Activated T-helper 2 cell treated with anti-CD3 and anti-CD28 coated beads, Interferon-gamma antibody, Interleukin-2, Interleukin-4, amounts not matched to agents 10 μg/mL and 5 μg/mL and 100 μg/mL, durations not matched to agents 14 hours and 24 hours and 36 hours (primary cell): Measurements from ENCODE around the gene DIAPH1. TPM values are rescaled to one million over a fixed set of nuclear protein-coding genes. Genes with fewer than 3 reads are reported as not detected.
A peak's percentile ranks its signal among the peaks of the same experiment; 100 is the strongest.

Source experiments
- DNase-seq: peaks from one replicate; pipeline ENCODE4 v3.0.0; 2021; ENCODE audit warnings: low spot score
- H3K27ac Mint-ChIP-seq: one replicate; pipeline ENCODE4 v1.8.0; 2021; ENCODE audit warnings: mixed read lengths
- H3K27me3 Mint-ChIP-seq: one replicate; pipeline ENCODE4 v1.8.0; 2021; ENCODE audit warnings: low read depth, mixed read lengths
- H3K36me3 Mint-ChIP-seq: one replicate; pipeline ENCODE4 v1.8.0; 2021; ENCODE audit warnings: low read depth, mixed read lengths
- H3K4me1 Mint-ChIP-seq: one replicate; pipeline ENCODE4 v1.8.0; 2021; ENCODE audit warnings: low read depth, mixed read lengths
- H3K4me3 Mint-ChIP-seq: one replicate; pipeline ENCODE4 v1.8.0; 2021; ENCODE audit warnings: low read depth, mild to moderate bottlenecking, moderate library complexity, mixed read lengths
- H3K9me3 Mint-ChIP-seq: one replicate; pipeline ENCODE4 v1.8.0; 2021; ENCODE audit warnings: mixed read lengths
- intact Hi-C: fragments of 100-400 bp; cut with micrococcal nuclease; formaldehyde crosslinking; loops from one replicate; pipeline ENCODE4 v1.15.1; 2023
- total RNA-seq: library from RNA; stranded (reverse); gene quantifications from 2 replicates; pipeline ENCODE4 v1.2.3, GENCODE V29; 2022

DIAPH1 gene
- total RNA-seq, 1 donor from 2014 or later = 228 TPM

DNA sequence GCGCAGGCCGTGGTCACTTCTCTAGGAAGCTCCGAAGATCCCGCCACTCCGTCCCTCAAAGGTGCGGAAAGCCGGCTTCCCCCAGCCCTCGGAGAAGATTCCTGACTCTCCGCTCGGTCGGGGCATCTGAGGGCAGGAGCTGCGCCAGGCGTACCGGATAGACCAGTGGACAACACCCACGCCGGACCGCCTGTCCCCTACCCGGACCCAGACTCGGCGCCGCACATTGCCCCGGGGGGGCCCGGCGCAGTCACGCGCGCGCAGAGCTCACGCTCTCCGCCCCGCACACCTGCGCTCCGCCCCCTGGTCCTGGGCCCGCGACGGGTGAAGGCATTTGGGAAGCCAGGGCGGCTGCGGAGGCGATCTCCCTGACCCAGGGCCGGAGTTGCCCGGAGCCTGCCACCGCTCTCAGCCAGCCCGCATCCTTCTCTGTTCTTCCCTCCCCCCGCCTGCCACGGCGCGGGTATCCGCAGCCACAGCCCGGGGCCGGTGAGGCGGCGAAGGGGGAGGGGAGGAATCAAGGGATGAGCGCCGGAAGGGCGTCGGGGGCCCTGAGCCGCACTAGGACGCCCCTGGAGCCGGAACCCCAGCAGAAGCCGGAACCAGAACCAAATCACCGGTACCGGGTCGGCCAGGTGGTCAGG is 18.4 kb upstream of the DIAPH1 start:
- peak; percentile 53 for DNase-seq
- peaks cover 43% of the 10 kb centered on the region for H3K4me1 Mint-ChIP-seq
- intact Hi-C loops = no loop called here
- peak overlapping the region; percentile 81 for H3K27ac Mint-ChIP-seq
- H3K9me3 Mint-ChIP-seq = no peaks in the 10 kb centered on the region
- H3K36me3 Mint-ChIP-seq = peaks cover 41% of the 10 kb centered on the region
- H3K27me3 Mint-ChIP-seq = no peaks in the 10 kb centered on the region
- peak overlapping the region; percentile 87 for H3K4me3 Mint-ChIP-seq

DNA sequence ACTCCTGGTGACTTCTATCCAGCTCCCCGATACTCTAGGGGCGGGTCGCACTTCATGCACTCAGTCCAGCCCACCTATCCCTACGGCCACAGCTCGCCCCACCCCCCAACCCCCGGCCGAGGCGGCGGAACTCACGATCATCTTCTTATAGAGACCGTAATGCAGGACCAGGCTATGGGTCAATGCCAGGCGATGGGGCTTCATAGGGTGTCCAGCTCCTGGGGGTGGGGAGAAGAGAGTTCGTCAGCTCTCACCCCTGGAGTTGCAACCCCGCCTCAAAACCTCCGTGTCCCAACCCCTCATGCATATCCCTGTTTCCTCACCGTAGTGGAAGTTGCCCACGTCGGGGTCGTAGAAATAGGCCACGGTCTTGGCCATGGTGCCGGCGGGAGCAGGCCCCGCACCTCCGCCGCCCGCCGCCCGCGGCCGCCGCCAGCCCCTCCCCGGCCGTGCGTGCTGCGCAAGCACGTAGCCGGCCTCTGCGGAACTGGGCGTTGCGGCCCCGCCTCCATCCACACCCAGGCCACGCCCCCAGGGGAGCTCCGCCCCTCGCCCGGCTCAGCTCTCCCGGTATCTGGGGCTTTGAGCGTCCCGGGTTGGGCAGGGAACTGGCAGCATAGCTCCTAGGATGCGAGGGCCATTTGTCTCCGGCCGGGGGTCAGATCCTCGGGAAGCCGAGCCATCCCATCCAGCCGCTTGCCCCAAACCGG is 17.8 kb upstream of the DIAPH1 start, which contains the start of the genes HDAC3 and RELL2:
TSS of gene HDAC3 (minus strand) at position 437 of the 710 bp plus-strand sequence. CDS start at position 378, 59 bp downstream.
TSS of gene RELL2 (plus strand) at position 585 of the 710 bp plus-strand sequence. CDS start 1,229 bp downstream, outside the sequence.
- Mint-ChIP-seq H3K4me1 (peaks cover 37% of the 10 kb centered on the region), H3K27ac (peak within 1 kb of the TSS; percentile 81), H3K36me3 (peaks cover 39% of the 10 kb centered on the region), H3K9me3 (no peaks in the 10 kb centered on the region), H3K4me3 (peak within 1 kb of the TSS; percentile 88), H3K27me3 (no peaks in the 10 kb centered on the region)
- intact Hi-C loops = loop anchor here (1.0 kb wide), 3 partner anchors 15 to 44 kb away; partner anchors contain the start of genes DIAPH1 and FCHSD1
- DNase-seq = peak; percentile 93

DNA sequence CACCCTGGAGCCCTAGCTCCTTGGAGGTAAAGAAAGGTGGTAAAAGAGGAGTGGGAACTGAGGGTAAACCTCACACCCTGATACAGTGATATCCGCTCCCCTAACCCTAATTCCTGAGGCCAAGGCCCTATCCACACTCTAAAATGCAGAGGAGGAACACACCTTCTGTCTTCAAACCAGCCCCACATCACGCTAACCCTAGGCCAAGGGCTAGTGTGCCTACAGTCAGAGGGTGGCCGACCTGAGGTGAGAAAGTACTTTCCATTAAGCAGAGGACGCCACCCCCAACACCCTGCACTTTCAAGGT is 17.3 kb upstream of the DIAPH1 start:
- DNase-seq = no peak
- H3K4me1 Mint-ChIP-seq = peaks cover 33% of the 10 kb centered on the region
- H3K36me3 Mint-ChIP-seq = peaks cover 37% of the 10 kb centered on the region
- H3K27ac Mint-ChIP-seq = peak overlapping the region; percentile 67
- H3K9me3 Mint-ChIP-seq = no peaks in the 10 kb centered on the region
- H3K27me3 Mint-ChIP-seq = no peaks in the 10 kb centered on the region
- intact Hi-C loops = loop anchor here (1.0 kb wide), 3 partner anchors 15 to 44 kb away; partner anchors contain the start of genes DIAPH1 and FCHSD1
- peak overlapping the region; percentile 88 for H3K4me3 Mint-ChIP-seq

DNA sequence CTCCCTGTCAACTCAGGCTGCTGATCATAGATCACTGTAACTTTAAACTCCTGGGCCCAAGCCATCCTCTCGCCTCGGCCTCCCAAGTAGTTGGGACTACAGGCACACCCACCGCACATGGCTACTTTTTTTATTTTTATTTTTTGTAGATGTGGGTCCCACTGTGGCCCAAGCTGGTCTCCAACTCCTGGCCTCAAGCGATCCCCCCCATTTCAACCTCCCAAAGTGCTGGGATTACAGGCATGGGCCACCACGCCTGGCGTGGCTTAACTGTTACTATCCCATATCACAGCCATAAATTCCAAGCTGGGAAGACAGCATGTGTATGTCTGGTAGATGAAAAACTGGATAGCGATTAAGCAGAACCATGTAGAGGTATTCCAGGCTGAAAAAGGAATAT is 16.8 kb upstream of the DIAPH1 start:
- Mint-ChIP-seq H3K36me3 (peaks cover 33% of the 10 kb centered on the region), H3K27ac (no peak overlapping the region), H3K4me3 (peak overlapping the region; percentile 88), H3K27me3 (no peaks in the 10 kb centered on the region), H3K4me1 (peaks cover 29% of the 10 kb centered on the region), H3K9me3 (no peaks in the 10 kb centered on the region)
- no peak for DNase-seq
- intact Hi-C loops = loop anchor here (1.0 kb wide), 3 partner anchors 16 to 43 kb away; partner anchors contain the start of genes DIAPH1 and FCHSD1

DNA sequence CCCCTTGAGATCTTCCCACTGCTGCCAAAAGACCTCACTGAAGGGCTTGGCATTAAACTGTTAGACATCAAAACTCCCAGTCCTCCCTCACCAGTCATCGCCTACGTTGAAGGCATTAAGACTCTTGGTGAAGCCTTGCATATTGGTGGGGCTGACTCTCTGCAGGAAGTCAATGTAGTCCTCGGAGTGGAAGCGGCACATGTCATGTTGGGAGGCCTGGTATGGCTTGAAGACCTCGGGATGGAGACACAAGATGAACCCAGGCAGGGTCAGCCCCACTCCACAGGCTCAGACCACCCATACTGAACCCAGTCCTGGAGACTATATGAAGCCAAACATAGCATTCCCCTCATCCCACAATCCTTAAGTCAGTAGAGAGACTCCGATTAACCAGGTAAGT is 15.9 kb upstream of the DIAPH1 start:
- Mint-ChIP-seq H3K9me3 (no peaks in the 10 kb centered on the region), H3K27ac (peak overlapping the region; percentile 11), H3K4me1 (peaks cover 29% of the 10 kb centered on the region), H3K27me3 (no peaks in the 10 kb centered on the region), H3K36me3 (peaks cover 35% of the 10 kb centered on the region), H3K4me3 (peak overlapping the region; percentile 88)
- intact Hi-C loops = no loop called here
- DNase-seq = no peak

DNA sequence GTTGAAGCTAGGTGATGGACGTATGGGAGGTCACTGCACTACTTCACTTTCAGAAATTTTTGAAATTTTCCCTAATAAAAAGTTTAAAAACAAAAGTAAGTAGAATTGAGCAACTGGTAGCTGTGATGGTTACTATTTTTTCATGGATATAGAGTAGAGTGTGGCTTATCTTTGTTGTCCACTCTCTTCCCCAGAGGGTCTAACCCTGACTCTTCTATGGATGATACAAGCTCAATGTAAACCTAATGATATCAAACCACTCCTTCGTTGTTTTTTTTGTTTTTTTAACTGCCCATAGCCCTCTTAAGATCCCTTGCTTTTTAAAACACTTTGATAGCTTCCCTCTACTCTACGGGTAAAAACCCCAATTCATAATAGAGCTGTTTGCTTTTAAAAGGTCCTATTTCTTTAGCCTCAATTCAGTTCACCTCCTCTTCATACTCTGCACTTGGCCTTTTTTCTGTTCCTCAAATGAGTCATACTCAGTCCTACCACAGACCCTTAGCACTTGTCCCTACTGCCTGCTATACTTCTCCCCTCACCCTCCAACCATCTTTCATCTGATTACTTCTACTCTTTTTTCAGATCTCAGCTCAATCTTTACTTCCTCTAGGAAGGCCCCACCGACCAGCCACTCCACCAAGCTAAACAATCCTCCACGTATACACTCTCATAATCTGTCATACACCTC is 15.2 kb upstream of the DIAPH1 start:
- peaks cover 42% of the 10 kb centered on the region for H3K36me3 Mint-ChIP-seq
- no peaks in the 10 kb centered on the region for H3K27me3 Mint-ChIP-seq
- no peak for DNase-seq
- peak overlapping the region; percentile 43 for H3K4me3 Mint-ChIP-seq
- no peaks in the 10 kb centered on the region for H3K9me3 Mint-ChIP-seq
- peak overlapping the region; percentile 56 for H3K27ac Mint-ChIP-seq
- intact Hi-C loops = no loop called here
- peaks cover 29% of the 10 kb centered on the region for H3K4me1 Mint-ChIP-seq

DNA sequence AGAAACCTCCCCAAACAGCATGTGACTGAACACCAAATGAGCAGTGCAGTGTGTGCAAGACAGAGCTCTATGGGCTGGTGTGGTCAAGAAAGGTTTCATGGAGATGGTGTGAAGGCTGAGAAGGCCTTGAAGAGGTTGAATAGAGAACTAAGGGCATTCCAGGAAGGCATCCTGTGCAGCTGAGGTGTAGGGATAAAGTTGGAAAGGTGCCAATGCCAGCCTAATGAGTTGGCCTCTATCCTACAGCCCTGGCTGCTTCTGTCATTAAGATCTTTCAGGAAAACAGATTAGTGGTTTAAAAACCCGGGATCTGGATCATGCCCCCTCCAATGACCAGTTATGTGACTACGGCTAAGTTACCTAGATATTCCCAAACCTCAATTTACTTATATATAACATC is 13.8 kb upstream of the DIAPH1 start:
- intact Hi-C loops = no loop called here
- no peak overlapping the region for H3K4me3 Mint-ChIP-seq

DNA sequence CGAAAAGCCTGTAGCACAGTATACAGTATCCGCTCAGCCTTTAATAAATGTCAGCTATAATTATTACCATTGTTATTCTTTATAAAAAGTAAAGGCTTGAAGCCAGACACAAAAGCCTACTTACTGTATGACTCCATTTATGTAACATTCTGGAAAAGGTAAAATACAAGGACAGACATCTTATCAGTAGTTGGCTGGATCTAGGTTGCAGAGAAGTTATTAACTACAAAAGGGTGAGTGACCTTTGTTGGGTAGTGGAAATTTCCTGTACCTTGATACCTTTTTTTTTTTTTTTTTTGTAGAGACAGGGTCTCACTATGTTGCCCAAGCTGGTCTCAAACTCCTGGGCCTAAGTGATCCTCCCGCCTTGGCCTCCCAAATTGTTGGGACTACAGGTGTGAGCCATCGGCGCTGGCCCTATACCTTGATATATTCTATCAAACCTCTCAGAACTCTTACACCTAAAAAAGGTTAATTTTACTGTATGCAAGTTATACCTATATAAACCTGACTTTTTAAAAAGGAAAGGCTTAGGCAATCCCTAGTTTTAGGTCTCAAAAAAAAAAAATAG is 11.9 kb upstream of the DIAPH1 start:
- Mint-ChIP-seq H3K27ac (no peak overlapping the region), H3K27me3 (no peaks in the 10 kb centered on the region), H3K4me3 (no peak overlapping the region), H3K9me3 (no peaks in the 10 kb centered on the region), H3K36me3 (peaks cover 68% of the 10 kb centered on the region), H3K4me1 (peaks cover 25% of the 10 kb centered on the region)
- intact Hi-C loops = no loop called here
- no peak for DNase-seq

More for the DNA sequence above, 13.8 kb upstream of the DIAPH1 start:
- Mint-ChIP-seq H3K4me1 (peaks cover 29% of the 10 kb centered on the region), H3K9me3 (no peaks in the 10 kb centered on the region), H3K27ac (no peak overlapping the region), H3K27me3 (no peaks in the 10 kb centered on the region), H3K36me3 (peaks cover 56% of the 10 kb centered on the region)
- DNase-seq = no peak

DNA sequence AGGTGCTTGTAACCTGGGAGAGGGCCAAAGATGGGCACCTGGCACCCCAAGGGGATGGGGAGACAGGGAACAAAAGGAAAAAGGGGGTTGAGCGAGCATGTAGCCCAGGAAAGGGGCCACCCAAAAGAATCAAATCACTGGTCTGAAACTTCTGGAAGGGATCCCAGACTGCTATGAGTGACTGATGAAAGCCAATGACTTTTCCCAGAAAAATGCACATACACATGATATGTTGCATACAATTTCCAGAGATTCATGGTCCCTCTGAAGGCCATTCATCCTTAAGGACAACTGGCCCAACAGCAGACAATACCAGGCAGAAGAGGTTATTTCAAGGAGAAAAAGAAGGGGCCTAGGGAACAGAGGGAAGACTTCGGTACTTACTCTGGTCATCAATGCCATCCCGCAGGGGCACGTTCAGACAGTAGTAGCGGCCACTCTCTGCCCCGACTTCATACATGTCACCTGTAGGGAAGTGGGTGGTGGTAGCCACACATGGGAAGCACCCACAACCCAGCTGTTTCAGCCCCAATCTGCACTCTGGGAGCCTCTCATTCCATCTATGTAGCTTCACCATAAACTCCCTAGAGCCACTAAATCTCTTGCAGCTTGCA is 9.5 kb upstream of the DIAPH1 start:
- Mint-ChIP-seq H3K9me3 (no peaks in the 10 kb centered on the region), H3K4me1 (peaks cover 11% of the 10 kb centered on the region), H3K36me3 (peaks cover 75% of the 10 kb centered on the region)

DNA sequence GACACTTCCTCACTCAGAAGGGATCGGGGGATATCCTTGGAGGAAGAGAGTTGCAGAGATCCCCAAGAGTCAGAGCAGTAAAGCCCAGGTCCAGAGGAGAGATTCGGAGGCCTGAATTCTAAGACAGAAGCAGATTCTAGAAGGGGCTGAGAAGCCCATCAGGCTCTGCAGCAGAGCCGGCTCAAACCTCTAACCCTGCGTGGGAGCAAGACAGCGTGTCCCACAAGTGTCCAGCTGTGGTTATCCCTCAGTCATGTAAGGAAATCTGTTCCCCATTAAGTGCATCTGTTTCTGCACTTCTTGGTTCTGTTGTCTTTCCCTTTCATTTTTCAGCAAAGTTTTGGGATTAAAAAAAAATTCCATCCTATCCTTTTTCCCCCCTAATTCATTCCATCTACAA is 4.8 kb upstream of the DIAPH1 start:
- peak overlapping the region; percentile 11 for H3K4me3 Mint-ChIP-seq
- H3K9me3 Mint-ChIP-seq = no peaks in the 10 kb centered on the region
- intact Hi-C loops = loop anchor here (1.0 kb wide), 1 partner anchor 31 kb away; no protein-coding TSS in a partner anchor
- peaks cover 72% of the 10 kb centered on the region for H3K36me3 Mint-ChIP-seq
- DNase-seq = no peak
- H3K27me3 Mint-ChIP-seq = no peaks in the 10 kb centered on the region
- peak overlapping the region; percentile 84 for H3K27ac Mint-ChIP-seq
- peaks cover 26% of the 10 kb centered on the region for H3K4me1 Mint-ChIP-seq

More for the DNA sequence above, 9.5 kb upstream of the DIAPH1 start:
- Mint-ChIP-seq H3K4me3 (no peak overlapping the region), H3K27me3 (no peaks in the 10 kb centered on the region), H3K27ac (no peak overlapping the region)
- intact Hi-C loops = no loop called here
- no peak for DNase-seq

DNA sequence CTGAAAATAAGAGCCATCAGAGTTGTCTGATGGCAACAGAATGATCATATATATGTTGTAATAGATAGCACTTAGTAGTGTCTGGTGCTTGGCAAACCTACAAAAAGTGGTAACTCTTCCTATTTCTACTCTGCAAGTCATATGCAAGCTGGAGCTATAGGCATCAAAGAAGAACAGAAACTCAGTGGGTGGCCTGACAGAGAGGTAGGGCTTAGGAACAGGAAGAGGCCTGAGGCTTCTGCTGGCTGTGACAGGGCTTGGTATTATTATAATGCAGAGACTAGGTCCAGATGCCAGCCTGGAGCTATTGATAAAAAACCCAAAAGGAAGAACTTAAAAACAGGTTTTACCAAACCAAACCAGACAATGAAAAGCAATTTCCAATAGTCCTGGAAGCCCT is 4.4 kb upstream of the DIAPH1 start:
- Mint-ChIP-seq H3K4me3 (peak overlapping the region; percentile 11), H3K27me3 (no peaks in the 10 kb centered on the region), H3K27ac (peak overlapping the region; percentile 84), H3K9me3 (no peaks in the 10 kb centered on the region), H3K4me1 (peaks cover 26% of the 10 kb centered on the region), H3K36me3 (peaks cover 70% of the 10 kb centered on the region)
- intact Hi-C loops = loop anchor here (1.0 kb wide), 1 partner anchor 31 kb away; no protein-coding TSS in a partner anchor
- DNase-seq = no peak
